HG03196 (cell line): Measurements from ENCODE around the gene PFKFB4.

Source experiments
- ATAC-seq: cut with Tn5 transposase; IDR thresholded peaks from one replicate; pipeline ENCODE4 v1.9.1; 2021; ENCODE audit not compliant: unreplicated experiment

PFKFB4 gene

GRCh38 chr3:48468329-48468731, 88.3 kb downstream of the PFKFB4 start:
- no peak for ATAC-seq
